MM.1S (cell line): Measurements from ENCODE around the gene OSBP2.

ENCODE experiments used
- CTCF ChIP-seq: fragments of 300-600 bp; sonication (generic); IDR thresholded peaks from 2 replicates; pipeline ENCODE4 v1.5.1; 2016; ENCODE audit warnings: antibody characterized with exemption, low read length, mixed read lengths
- EZH2 ChIP-seq: fragments of 300-600 bp; sonication (generic); optimal IDR thresholded peaks from 2 replicates; pipeline ENCODE3; 2017; ENCODE audit warnings: low read depth, mild to moderate bottlenecking, antibody characterized with exemption, low read length, mixed read lengths
- EZH2phosphoT487 ChIP-seq: fragments of 300-600 bp; sonication (generic); IDR thresholded peaks from 2 replicates; pipeline ENCODE4 v1.6.1; 2018; ENCODE audit warnings: antibody characterized with exemption, low read length

- TF ChIP-seq CTCF, result no peak
- no peak for TF ChIP-seq EZH2
- TF ChIP-seq EZH2phosphoT487, result no peak
Observed at GRCh38 chr22:30675436-30675835, 19.2 kb upstream of the OSBP2 start.
